Natural killer cell (primary cell): ENCODE measurements around the gene GALNT7. TPM values are rescaled to one million over a fixed set of nuclear protein-coding genes. Genes with fewer than 3 reads are reported as not detected.

Source experiments
- ATAC-seq, 3 donors: fragments of 150-1000 bp in 2 of 3; fragments of 200-7000 bp in 1 of 3; cut with Tn5 transposase; 1 replicate in 1 of 3; 2 replicates in 2 of 3; pipeline ENCODE4 v1.10.0; 2021; ENCODE audit warnings: mild to moderate bottlenecking in 2 of 3, moderate library complexity in 2 of 3
- DNase-seq, 2 donors: peaks; one replicate each; pipeline versions ENCODE4 v3.0.0 to v3.0.0-alpha.2; 2013 to 2021; ENCODE audit warnings: mixed read lengths in 1 of 2
- H3K27ac ChIP-seq: one replicate; pipeline ENCODE4 v1.5.1; 2013; ENCODE audit warnings: mild to moderate bottlenecking, low read length
- H3K27me3 ChIP-seq: one replicate; pipeline ENCODE4 v1.6.1; 2013; ENCODE audit warnings: low read length; ENCODE audit not compliant: control insufficient read depth, insufficient read depth
- H3K36me3 ChIP-seq: one replicate; pipeline ENCODE4 v1.6.1; 2013; ENCODE audit warnings: low read length; ENCODE audit not compliant: control insufficient read depth, insufficient read depth
- H3K4me1 ChIP-seq: one replicate; pipeline ENCODE4 v1.6.1; 2013; ENCODE audit warnings: low read length; ENCODE audit not compliant: control insufficient read depth, insufficient read depth
- H3K4me3 ChIP-seq: one replicate; pipeline ENCODE4 v1.5.1; 2013; ENCODE audit warnings: low read length
- H3K9me3 ChIP-seq: one replicate; pipeline ENCODE4 v1.6.1; 2013; ENCODE audit warnings: low read length; ENCODE audit not compliant: control insufficient read depth, insufficient read depth
- H3K27ac Mint-ChIP-seq, 2 donors: one replicate each; pipeline ENCODE4 v1.8.0; 2022; ENCODE audit warnings: mild to moderate bottlenecking in 2 of 2, mixed read lengths in 2 of 2, moderate library complexity in 1 of 2
- H3K27me3 Mint-ChIP-seq, 2 donors: one replicate each; pipeline ENCODE4 v1.8.0; 2022; ENCODE audit warnings: low read depth in 2 of 2, mixed read lengths in 2 of 2
- H3K36me3 Mint-ChIP-seq: one replicate; pipeline ENCODE4 v1.8.0; 2022; ENCODE audit warnings: mixed read lengths
- H3K4me1 Mint-ChIP-seq, 2 donors: one replicate each; pipeline ENCODE4 v1.8.0; 2022; ENCODE audit warnings: mixed read lengths in 2 of 2
- H3K4me3 Mint-ChIP-seq: one replicate; pipeline ENCODE4 v1.8.0; 2022; ENCODE audit warnings: mild to moderate bottlenecking, moderate library complexity, mixed read lengths
- H3K9me3 Mint-ChIP-seq, 2 donors: one replicate each; pipeline ENCODE4 v1.8.0; 2022; ENCODE audit warnings: mixed read lengths in 2 of 2
- CTCF ChIP-seq: fragments of 200-600 bp; IDR thresholded peaks from one replicate; pipeline ENCODE4 v1.8.0; 2022; ENCODE audit warnings: antibody characterized with exemption
- WGBS: methylation state at CpG from one replicate; pipeline ENCODE4 v1.1.7; 2013; ENCODE audit warnings: missing lambda C conversion rate; ENCODE audit not compliant: insufficient coverage; 5-methylcytosine and 5-hydroxymethylcytosine counted together
- intact Hi-C: fragments of 100-400 bp; cut with micrococcal nuclease; formaldehyde crosslinking; loops from one replicate; pipeline ENCODE4 v1.14.2; 2022
- total RNA-seq, 4 donors: library from RNA; stranded (reverse); fragments of 120-200 nt in 1 of 4; gene quantifications; one replicate each; pipeline versions ENCODE4 v1.2.3 to v1.2.4, GENCODE V29; 2013 to 2022

Gene GALNT7
- total RNA-seq, 3 donors from 2014 or later (not counting 1 experiment from before 2014, with no cell fraction given) = 10.9 to 20.8 (median 15.6) TPM

GRCh38 chr4:173264684-173265185 is 96.1 kb downstream of the GALNT7 start:
- Histone ChIP-seq H3K9me3 (no peaks in the 10 kb centered on the region), H3K4me1 (peaks cover 10% of the 10 kb centered on the region), H3K27ac (no peak overlapping the region), H3K4me3 (no peak overlapping the region), H3K27me3 (no peaks in the 10 kb centered on the region), H3K36me3 (no peaks in the 10 kb centered on the region)
- intact Hi-C loops = no loop called here
- ATAC-seq (peak in 2 of 3 donors; percentile 39 to 56), DNase-seq (peak in 1 of 2 donors; percentile 51)
- no peak for TF ChIP-seq CTCF
- Mint-ChIP-seq H3K36me3 (no peaks in the 10 kb centered on the region), H3K4me1 (peaks cover 25 to 37% of the 10 kb centered on the region in 2 donors), H3K4me3 (peak overlapping the region; percentile 2), H3K9me3 (no peaks in the 10 kb centered on the region), H3K27me3 (no peaks in the 10 kb centered on the region), H3K27ac (peak overlapping the region; percentile 36 to 54)
- 55% methylated on average over 5 of the region's 5 CpGs for WGBS

DNA sequence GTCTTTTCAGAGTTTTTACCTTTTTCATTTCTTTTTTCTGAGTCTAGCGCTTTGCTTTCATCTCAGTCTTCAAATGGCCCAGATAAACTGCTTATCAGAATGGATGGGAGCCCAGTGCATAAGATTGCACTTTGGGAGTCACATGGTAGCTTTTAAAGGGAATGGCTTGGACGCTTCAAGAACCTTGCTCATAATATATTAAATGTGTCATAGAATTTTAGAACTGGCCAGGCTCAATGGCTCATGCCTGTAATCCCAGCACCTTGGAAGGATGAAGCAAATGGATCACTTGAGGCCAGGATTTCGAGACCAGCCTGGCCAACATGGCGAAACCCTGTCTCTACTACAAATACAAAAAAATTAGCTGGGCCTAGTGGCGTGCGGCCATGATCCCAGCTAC is 97.1 kb downstream of the GALNT7 start:
- no peak for TF ChIP-seq CTCF
- Mint-ChIP-seq H3K27me3 (no peaks in the 10 kb centered on the region), H3K4me3 (no peak overlapping the region), H3K9me3 (no peaks in the 10 kb centered on the region), H3K27ac (no peak overlapping the region), H3K36me3 (no peaks in the 10 kb centered on the region), H3K4me1 (peaks cover 25 to 37% of the 10 kb centered on the region in 2 donors)
- Histone ChIP-seq H3K4me3 (no peak overlapping the region), H3K27me3 (no peaks in the 10 kb centered on the region), H3K4me1 (peaks cover 10% of the 10 kb centered on the region), H3K9me3 (no peaks in the 10 kb centered on the region), H3K27ac (no peak overlapping the region), H3K36me3 (no peaks in the 10 kb centered on the region)
- no peak for ATAC-seq
- intact Hi-C loops = no loop called here
- WGBS = 95% methylated on average over 6 of the region's 6 CpGs
- DNase-seq = no peak

GRCh38 chr4:173267711-173268110 is 99.1 kb downstream of the GALNT7 start:
- intact Hi-C loops = no loop called here
- H3K9me3 Mint-ChIP-seq = no peaks in the 10 kb centered on the region
- H3K27me3 ChIP-seq = no peaks in the 10 kb centered on the region
- no peak overlapping the region for H3K4me3 ChIP-seq
- ATAC-seq (peak in 1 of 3 donors; percentile 29), DNase-seq (no peak)
- H3K27ac ChIP-seq = no peak overlapping the region
- H3K4me1 ChIP-seq = peaks cover 10% of the 10 kb centered on the region
- H3K27ac Mint-ChIP-seq = peak overlapping the region; percentile 1 to 12
- 55% methylated on average over 1 of the region's 2 CpGs for WGBS
- H3K27me3 Mint-ChIP-seq = no peaks in the 10 kb centered on the region
- no peak for TF ChIP-seq CTCF
- H3K4me3 Mint-ChIP-seq = no peak overlapping the region
- peaks cover 25 to 37% of the 10 kb centered on the region in 2 donors for H3K4me1 Mint-ChIP-seq
- no peaks in the 10 kb centered on the region for H3K36me3 ChIP-seq
- no peaks in the 10 kb centered on the region for H3K9me3 ChIP-seq
- H3K36me3 Mint-ChIP-seq = no peaks in the 10 kb centered on the region

DNA sequence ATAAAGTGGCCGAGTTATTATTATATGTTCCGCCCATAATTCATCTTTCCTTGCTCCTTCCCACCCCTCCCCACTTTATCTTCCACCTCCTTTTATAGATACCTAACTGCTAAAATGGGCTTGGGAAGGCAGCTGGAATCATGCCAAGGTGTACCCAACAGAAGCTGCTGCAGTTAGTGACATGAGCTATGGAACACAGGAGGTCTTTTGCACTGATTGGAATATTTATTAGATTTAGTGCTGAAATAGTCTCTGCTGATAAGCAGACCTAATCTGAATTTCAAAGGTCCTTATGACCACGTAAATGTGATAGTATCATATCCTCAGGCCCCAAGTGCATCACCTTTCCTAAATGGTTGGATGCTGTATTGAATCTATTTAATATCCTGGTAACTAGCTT is 100.7 kb downstream of the GALNT7 start:
- intact Hi-C loops = no loop called here
- 100% methylated on average over 1 of the region's 3 CpGs for WGBS
- TF ChIP-seq CTCF = no peak
- no peaks in the 10 kb centered on the region for H3K9me3 Mint-ChIP-seq
- DNase-seq = no peak
- Histone ChIP-seq H3K4me1 (peaks cover 10% of the 10 kb centered on the region), H3K9me3 (no peaks in the 10 kb centered on the region), H3K27me3 (no peaks in the 10 kb centered on the region), H3K36me3 (no peaks in the 10 kb centered on the region), H3K27ac (no peak overlapping the region), H3K4me3 (no peak overlapping the region)
- H3K4me3 Mint-ChIP-seq = no peak overlapping the region
- no peak overlapping the region for H3K27ac Mint-ChIP-seq
- no peaks in the 10 kb centered on the region for H3K36me3 Mint-ChIP-seq
- H3K4me1 Mint-ChIP-seq = peaks cover 22 to 32% of the 10 kb centered on the region in 2 donors
- ATAC-seq = no peak
- no peaks in the 10 kb centered on the region for H3K27me3 Mint-ChIP-seq
